ENCODE results near the gene DNM1L.

DNM1L gene

GRCh38 chr12:32679091-32679919 lies at the start of gene DNM1L:
TSS of gene DNM1L (plus strand) at chr12:32679301. CDS start at chr12:32679364, 63 bp downstream.
- H3K27me3 ChIP-seq, result no peaks in the 10 kb centered on the region

GRCh38 chr12:32641287-32641901 lies 37.7 kb upstream of the DNM1L start:
- no peak overlapping the region for H3K4me2 ChIP-seq
- no peak overlapping the region for H3K9ac ChIP-seq
- H3K27ac ChIP-seq, result no peak overlapping the region
- no peaks in the 10 kb centered on the region for H3K4me1 ChIP-seq
- TF ChIP-seq Cebpa-rat (IDR thresholded peaks at IDR 0.05), result no peak
- H3K27me3 ChIP-seq, result no peaks in the 10 kb centered on the region
- H4K20me1 ChIP-seq, result no peaks in the 10 kb centered on the region
- no peak overlapping the region for H3K4me3 ChIP-seq
- 0 out of 2 replicates have a peak, but pooled peaks cover 7% of the 10 kb centered on the region for H3K36me3 ChIP-seq
- peaks cover 8% of the 10 kb centered on the region for H3K9me3 ChIP-seq

More at GRCh38 chr12:32679091-32679919, at the start of gene DNM1L:
- H3K36me3 ChIP-seq, result peaks cover 17% of the 10 kb centered on the region; the same call in 1 of the 2 replicates
- peaks cover 19% of the 10 kb centered on the region for H3K4me1 ChIP-seq
- peaks cover 44% of the 10 kb centered on the region for H4K20me1 ChIP-seq
- peak within 1 kb of the TSS; percentile 94 for H3K4me3 ChIP-seq
- peak within 1 kb of the TSS; percentile 83 for H3K4me2 ChIP-seq
- peak within 1 kb of the TSS; percentile 92 for H3K9ac ChIP-seq
- no peak for TF ChIP-seq Cebpa-rat (IDR thresholded peaks at IDR 0.05)
- H3K27ac ChIP-seq, result peak within 1 kb of the TSS; percentile 86
- no peaks in the 10 kb centered on the region for H3K9me3 ChIP-seq

- Histone ChIP-seq H3K9me3 (no peaks in the 10 kb centered on the region), H3K4me1 (no peaks in the 10 kb centered on the region), H3K4me2 (no peak overlapping the region), H4K20me1 (no peaks in the 10 kb centered on the region), H3K27me3 (no peaks in the 10 kb centered on the region), H3K4me3 (no peak overlapping the region), H3K27ac (no peak overlapping the region), H3K9ac (no peak overlapping the region), H3K36me3 (no peaks in the 10 kb centered on the region)
- TF ChIP-seq Cebpa-rat (IDR thresholded peaks at IDR 0.05), result no peak
These were observed 34.7 kb upstream of the DNM1L start for GRCh38 chr12:32644431-32644830.

- no peak overlapping the region for H3K4me2 ChIP-seq
- TF ChIP-seq Cebpa-rat (IDR thresholded peaks at IDR 0.05), result no peak
These were observed 31.8 kb upstream of the DNM1L start for GRCh38 chr12:32647275-32647674.

GRCh38 chr12:32650508-32650907 lies 28.6 kb upstream of the DNM1L start:
- Histone ChIP-seq H3K9ac (no peak overlapping the region), H3K36me3 (no peaks in the 10 kb centered on the region), H3K27ac (no peak overlapping the region), H4K20me1 (no peaks in the 10 kb centered on the region), H3K9me3 (no peaks in the 10 kb centered on the region), H3K4me1 (no peaks in the 10 kb centered on the region), H3K27me3 (no peaks in the 10 kb centered on the region), H3K4me3 (no peak overlapping the region), H3K4me2 (no peak overlapping the region)
- no peak for TF ChIP-seq Cebpa-rat (IDR thresholded peaks at IDR 0.05)

More at GRCh38 chr12:32647275-32647674, 31.8 kb upstream of the DNM1L start:
- Histone ChIP-seq H3K9me3 (no peaks in the 10 kb centered on the region), H3K9ac (no peak overlapping the region), H3K36me3 (no peaks in the 10 kb centered on the region), H3K27me3 (no peaks in the 10 kb centered on the region), H3K4me3 (no peak overlapping the region), H4K20me1 (no peaks in the 10 kb centered on the region), H3K4me1 (no peaks in the 10 kb centered on the region), H3K27ac (no peak overlapping the region)

- Histone ChIP-seq H3K27me3 (no peaks in the 10 kb centered on the region), H4K20me1 (no peaks in the 10 kb centered on the region), H3K4me2 (no peak overlapping the region), H3K4me3 (no peak overlapping the region), H3K27ac (no peak overlapping the region), H3K9me3 (no peaks in the 10 kb centered on the region), H3K4me1 (no peaks in the 10 kb centered on the region), H3K36me3 (no peaks in the 10 kb centered on the region), H3K9ac (no peak overlapping the region)
- no peak for TF ChIP-seq Cebpa-rat (IDR thresholded peaks at IDR 0.05)
These were observed 27.7 kb upstream of the DNM1L start for GRCh38 chr12:32651151-32651955.

GRCh38 chr12:32651956-32652210 lies 27.2 kb upstream of the DNM1L start:
- Histone ChIP-seq H3K4me3 (no peak overlapping the region), H3K4me2 (no peak overlapping the region)

GRCh38 chr12:32659908-32660440 lies 19.1 kb upstream of the DNM1L start:
- Histone ChIP-seq H3K36me3 (no peaks in the 10 kb centered on the region), H3K4me2 (no peak overlapping the region), H3K4me1 (no peaks in the 10 kb centered on the region), H3K4me3 (no peak overlapping the region), H3K27ac (no peak overlapping the region), H4K20me1 (no peaks in the 10 kb centered on the region), H3K9me3 (no peaks in the 10 kb centered on the region), H3K27me3 (no peaks in the 10 kb centered on the region), H3K9ac (no peak overlapping the region)
- no peak for TF ChIP-seq Cebpa-rat (IDR thresholded peaks at IDR 0.05)

More at GRCh38 chr12:32651956-32652210, 27.2 kb upstream of the DNM1L start:
- H3K4me1 ChIP-seq, result no peaks in the 10 kb centered on the region
- H3K36me3 ChIP-seq, result no peaks in the 10 kb centered on the region
- no peak for TF ChIP-seq Cebpa-rat (IDR thresholded peaks at IDR 0.05)
- no peaks in the 10 kb centered on the region for H3K9me3 ChIP-seq
- H4K20me1 ChIP-seq, result no peaks in the 10 kb centered on the region
- H3K27me3 ChIP-seq, result no peaks in the 10 kb centered on the region
- H3K27ac ChIP-seq, result no peak overlapping the region
- no peak overlapping the region for H3K9ac ChIP-seq

- Histone ChIP-seq H3K36me3 (no peaks in the 10 kb centered on the region), H3K4me2 (no peak overlapping the region), H4K20me1 (no peaks in the 10 kb centered on the region), H3K9me3 (no peaks in the 10 kb centered on the region), H3K27ac (no peak overlapping the region), H3K27me3 (no peaks in the 10 kb centered on the region), H3K4me3 (no peak overlapping the region), H3K4me1 (no peaks in the 10 kb centered on the region), H3K9ac (no peak overlapping the region)
- no peak for TF ChIP-seq Cebpa-rat (IDR thresholded peaks at IDR 0.05)
These were observed 17.4 kb upstream of the DNM1L start for GRCh38 chr12:32661706-32662105.

Data from BLaER1 (cell line).